ENCODE measurements around the gene SRSF5. TPM values are rescaled to one million over a fixed set of nuclear protein-coding genes. Genes with fewer than 3 reads are reported as not detected.

The SRSF5 gene
- total RNA-seq, 1 donor from 2014 or later: 130 TPM

- peak; percentile 47 for DNase-seq (ENCODE audit: low read depth)
- no peaks in the 10 kb centered on the region for H3K27me3 ChIP-seq (ENCODE audit: control insufficient read depth, insufficient read depth, low read length)
- H3K36me3 ChIP-seq (ENCODE audit: control insufficient read depth, insufficient read depth, low read length): peaks cover 5% of the 10 kb centered on the region
- no peak for TF ChIP-seq CTCF (IDR thresholded peaks at IDR 0.05; ENCODE audit: insufficient read depth, low read length, poor library complexity, severe bottlenecking)
- peak overlapping the region; percentile 86 for H3K4me3 ChIP-seq (ENCODE audit: low read depth, low read length)
Observed at GRCh38 chr14:69767369-69767999, 542 bp downstream of the SRSF5 start.

- Histone ChIP-seq H3K4me3 (ENCODE audit: low read depth, low read length) (peak overlapping the region; percentile 86), H3K36me3 (ENCODE audit: control insufficient read depth, insufficient read depth, low read length) (peaks cover 5% of the 10 kb centered on the region), H3K27me3 (ENCODE audit: control insufficient read depth, insufficient read depth, low read length) (no peaks in the 10 kb centered on the region)
- no peak for TF ChIP-seq CTCF (IDR thresholded peaks at IDR 0.05; ENCODE audit: insufficient read depth, low read length, poor library complexity, severe bottlenecking)
- DNase-seq (ENCODE audit: low read depth): no peak
Observed at GRCh38 chr14:69768873-69769272, 1.9 kb downstream of the SRSF5 start.

GRCh38 chr14:69769623-69770022 lies 2.7 kb downstream of the SRSF5 start:
- Histone ChIP-seq H3K36me3 (ENCODE audit: control insufficient read depth, insufficient read depth, low read length) (peaks cover 5% of the 10 kb centered on the region), H3K27me3 (ENCODE audit: control insufficient read depth, insufficient read depth, low read length) (no peaks in the 10 kb centered on the region), H3K4me3 (ENCODE audit: low read depth, low read length) (no peak overlapping the region)
- no peak for TF ChIP-seq CTCF (IDR thresholded peaks at IDR 0.05; ENCODE audit: insufficient read depth, low read length, poor library complexity, severe bottlenecking)
- no peak for DNase-seq (ENCODE audit: low read depth)

GRCh38 chr14:69770559-69770958 lies 3.6 kb downstream of the SRSF5 start:
- no peak for DNase-seq (ENCODE audit: low read depth)
- peaks cover 5% of the 10 kb centered on the region for H3K36me3 ChIP-seq (ENCODE audit: control insufficient read depth, insufficient read depth, low read length)
- H3K4me3 ChIP-seq (ENCODE audit: low read depth, low read length): no peak overlapping the region
- TF ChIP-seq CTCF (IDR thresholded peaks at IDR 0.05; ENCODE audit: insufficient read depth, low read length, poor library complexity, severe bottlenecking): no peak
- H3K27me3 ChIP-seq (ENCODE audit: control insufficient read depth, insufficient read depth, low read length): no peaks in the 10 kb centered on the region

GRCh38 chr14:69771136-69771535 lies 4.2 kb downstream of the SRSF5 start:
- Histone ChIP-seq H3K27me3 (ENCODE audit: control insufficient read depth, insufficient read depth, low read length) (no peaks in the 10 kb centered on the region), H3K4me3 (ENCODE audit: low read depth, low read length) (no peak overlapping the region), H3K36me3 (ENCODE audit: control insufficient read depth, insufficient read depth, low read length) (peaks cover 5% of the 10 kb centered on the region)
- TF ChIP-seq CTCF (IDR thresholded peaks at IDR 0.05; ENCODE audit: insufficient read depth, low read length, poor library complexity, severe bottlenecking): no peak
- no peak for DNase-seq (ENCODE audit: low read depth)

All from kidney epithelial cell (primary cell).